Skeletal muscle tissue (tissue), 4 donors: ENCODE results near the gene DYRK1A. TPM values are rescaled to one million over a fixed set of nuclear protein-coding genes. Genes with fewer than 3 reads are reported as not detected.
A peak's percentile ranks its signal among the peaks of the same experiment; 100 is the strongest.

Experiments used
- H3K27ac ChIP-seq: one replicate; pipeline ENCODE4 v1.7.0; 2013; ENCODE audit warnings: mild to moderate bottlenecking, low read depth, low read length, inconsistent platforms
- H3K27me3 ChIP-seq, 3 donors: one replicate each; pipeline ENCODE4 v1.7.0; 2013; ENCODE audit warnings: low read length in 3 of 3; ENCODE audit not compliant: control insufficient read depth in 3 of 3, insufficient read depth in 3 of 3
- H3K36me3 ChIP-seq, 3 donors: one replicate each; pipeline ENCODE4 v1.7.0; 2013; ENCODE audit warnings: low read length in 3 of 3; ENCODE audit not compliant: control insufficient read depth in 3 of 3, insufficient read depth in 3 of 3
- H3K4me1 ChIP-seq, 3 donors: one replicate each; pipeline ENCODE4 v1.7.0; 2013; ENCODE audit warnings: low read length in 3 of 3, mild to moderate bottlenecking in 3 of 3; ENCODE audit not compliant: control insufficient read depth in 3 of 3, insufficient read depth in 3 of 3
- H3K4me3 ChIP-seq, 3 donors: one replicate each; pipeline ENCODE4 v1.7.0; 2013; ENCODE audit warnings: low read length in 3 of 3
- H3K9ac ChIP-seq, 3 donors: one replicate each; pipeline ENCODE4 v1.7.0; 2013; ENCODE audit warnings: low read length in 3 of 3, mild to moderate bottlenecking in 3 of 3, moderate library complexity in 2 of 3, low read depth in 1 of 3
- H3K9me3 ChIP-seq, 3 donors: one replicate each; pipeline ENCODE4 v1.7.0; 2013; ENCODE audit warnings: low read length in 3 of 3; ENCODE audit not compliant: control insufficient read depth in 3 of 3
- total RNA-seq: library from RNA; depleted of rRNA; stranded (reverse); fragments of >200 nt; gene quantifications from one replicate; pipeline ENCODE4 v1.2.3, GENCODE V29; 2014
- donor health status: Osteomylitis.

DYRK1A gene
- total RNA-seq, 1 donor from 2014 or later = 104 TPM

- Histone ChIP-seq H3K36me3 (peaks cover 0 to 8% (median 7%) of the 10 kb centered on the region in 3 donors), H3K27ac (no peak overlapping the region), H3K4me3 (no peak overlapping the region), H3K9me3 (no peaks in the 10 kb centered on the region), H3K27me3 (no peaks in the 10 kb centered on the region), H3K9ac (no peak overlapping the region), H3K4me1 (peaks cover 24 to 34% (median 33%) of the 10 kb centered on the region in 3 donors)
Observed at GRCh38 chr21:37427221-37427620, 60.6 kb downstream of the DYRK1A start.

- Histone ChIP-seq H3K4me1 (peaks cover 21 to 35% (median 34%) of the 10 kb centered on the region in 3 donors), H3K9me3 (no peaks in the 10 kb centered on the region), H3K36me3 (peaks cover 0 to 4% (median 0%) of the 10 kb centered on the region in 3 donors), H3K4me3 (no peak overlapping the region), H3K27me3 (no peaks in the 10 kb centered on the region), H3K9ac (no peak overlapping the region), H3K27ac (peak overlapping the region; percentile 54)
Observed at GRCh38 chr21:37429356-37429755, 62.8 kb downstream of the DYRK1A start.

GRCh38 chr21:37430184-37430821, 63.7 kb downstream of the DYRK1A start:
- H3K4me1 ChIP-seq = peaks cover 28 to 40% (median 38%) of the 10 kb centered on the region in 3 donors

GRCh38 chr21:37431243-37431642, 64.7 kb downstream of the DYRK1A start:
- Histone ChIP-seq H3K27ac (peak overlapping the region; percentile 54), H3K27me3 (no peaks in the 10 kb centered on the region), H3K4me1 (peaks cover 31 to 50% (median 38%) of the 10 kb centered on the region in 3 donors), H3K36me3 (peaks cover 0 to 4% (median 0%) of the 10 kb centered on the region in 3 donors), H3K4me3 (no peak overlapping the region), H3K9ac (no peak overlapping the region), H3K9me3 (no peaks in the 10 kb centered on the region)

More at GRCh38 chr21:37430184-37430821, 63.7 kb downstream of the DYRK1A start:
- Histone ChIP-seq H3K27ac (peak overlapping the region; percentile 54), H3K9ac (peak overlapping the region in 1 of 3 donors; percentile 17), H3K27me3 (no peaks in the 10 kb centered on the region), H3K36me3 (peaks cover 0 to 4% (median 0%) of the 10 kb centered on the region in 3 donors), H3K4me3 (peak overlapping the region in 1 of 3 donors; percentile 15), H3K9me3 (no peaks in the 10 kb centered on the region)

- Histone ChIP-seq H3K9ac (no peak overlapping the region), H3K27me3 (no peaks in the 10 kb centered on the region), H3K9me3 (no peaks in the 10 kb centered on the region), H3K27ac (no peak overlapping the region), H3K36me3 (no peaks in the 10 kb centered on the region), H3K4me1 (peaks cover 36 to 62% (median 44%) of the 10 kb centered on the region in 3 donors), H3K4me3 (no peak overlapping the region)
Observed at GRCh38 chr21:37432710-37433455, 66.3 kb downstream of the DYRK1A start.

- no peaks in the 10 kb centered on the region for H3K36me3 ChIP-seq
- H3K9ac ChIP-seq = no peak overlapping the region
- no peak overlapping the region for H3K27ac ChIP-seq
- no peaks in the 10 kb centered on the region for H3K9me3 ChIP-seq
- H3K27me3 ChIP-seq = no peaks in the 10 kb centered on the region
- peaks cover 36 to 62% (median 44%) of the 10 kb centered on the region in 3 donors for H3K4me1 ChIP-seq
- no peak overlapping the region for H3K4me3 ChIP-seq
Observed at GRCh38 chr21:37433456-37433840, 66.9 kb downstream of the DYRK1A start.

- Histone ChIP-seq H3K9me3 (no peaks in the 10 kb centered on the region), H3K4me3 (peak overlapping the region in 2 of 3 donors; percentile 38 to 54), H3K9ac (peak overlapping the region; percentile 45 to 79 (median 63)), H3K27me3 (no peaks in the 10 kb centered on the region), H3K36me3 (no peaks in the 10 kb centered on the region), H3K27ac (peak overlapping the region; percentile 78), H3K4me1 (peaks cover 34 to 54% (median 41%) of the 10 kb centered on the region in 3 donors)
Observed at GRCh38 chr21:37435120-37435519, 68.5 kb downstream of the DYRK1A start.

- Histone ChIP-seq H3K36me3 (no peaks in the 10 kb centered on the region), H3K9me3 (no peaks in the 10 kb centered on the region), H3K4me1 (peaks cover 28 to 48% (median 35%) of the 10 kb centered on the region in 3 donors), H3K9ac (peak overlapping the region; percentile 45 to 79 (median 63)), H3K4me3 (peak overlapping the region in 2 of 3 donors; percentile 38 to 54), H3K27ac (peak overlapping the region; percentile 78), H3K27me3 (no peaks in the 10 kb centered on the region)
Observed at GRCh38 chr21:37435711-37436110, 69.1 kb downstream of the DYRK1A start.

GRCh38 chr21:37436174-37436573, 69.6 kb downstream of the DYRK1A start:
- Histone ChIP-seq H3K4me1 (peaks cover 24 to 44% (median 30%) of the 10 kb centered on the region in 3 donors), H3K4me3 (peak overlapping the region in 1 of 3 donors; percentile 16)

More at GRCh38 chr21:37436174-37436573, 69.6 kb downstream of the DYRK1A start:
- Histone ChIP-seq H3K9me3 (no peaks in the 10 kb centered on the region), H3K9ac (peak overlapping the region; percentile 45 to 79 (median 63)), H3K36me3 (no peaks in the 10 kb centered on the region), H3K27me3 (no peaks in the 10 kb centered on the region), H3K27ac (peak overlapping the region; percentile 78)
